AG09309 (cell line): ENCODE results near the gene LRRIQ1.

Source experiments
- DNase-seq: peaks from one replicate; pipeline ENCODE4 v3.0.0-alpha.2; 2010; ENCODE audit warnings: low read depth
- H3K4me3 ChIP-seq: 2 replicates; pipeline ENCODE4 v1.5.1; 2011; ENCODE audit warnings: mild to moderate bottlenecking, low read depth, low read length, moderate library complexity; ENCODE audit not compliant: control insufficient read depth
- CTCF ChIP-seq: IDR thresholded peaks from 2 replicates; pipeline ENCODE4 v1.5.1; 2011; ENCODE audit warnings: mild to moderate bottlenecking, low read depth, low read length, inconsistent platforms; ENCODE audit not compliant: insufficient read depth, control insufficient read depth; ENCODE audit errors: missing control alignments

LRRIQ1 gene

GRCh38 chr12:85043829-85044228 lies 7.7 kb downstream of the LRRIQ1 start:
- no peak overlapping the region for H3K4me3 ChIP-seq
- no peak for DNase-seq
- TF ChIP-seq CTCF = no peak

DNA sequence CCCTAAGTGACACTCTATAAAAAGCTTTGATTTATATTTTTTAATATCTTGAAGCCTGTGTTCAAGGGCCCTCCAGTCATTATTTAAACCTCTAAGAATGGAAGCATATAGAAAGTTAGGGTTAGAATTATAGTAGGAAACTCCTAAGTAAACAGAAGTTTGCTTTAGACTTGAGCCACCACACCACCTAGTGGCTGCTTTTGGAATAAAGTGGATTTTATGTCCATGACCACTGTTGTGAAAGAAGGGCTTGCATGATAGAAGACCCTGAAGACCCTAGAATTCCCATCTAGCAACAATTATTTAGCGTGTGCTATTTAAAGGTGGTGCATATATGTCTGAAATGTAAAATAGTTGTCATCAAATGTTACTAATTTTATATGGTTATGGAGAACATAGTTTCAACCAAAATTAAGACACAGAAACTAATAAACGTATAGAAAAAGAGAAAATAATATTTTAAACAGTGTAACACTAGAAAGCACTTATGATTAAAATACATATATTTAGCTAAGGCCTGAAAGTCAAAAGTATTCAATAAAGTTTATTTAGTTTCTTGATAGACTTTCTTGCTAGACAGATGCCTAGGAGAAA lies 21.3 kb downstream of the LRRIQ1 start:
- peak; percentile 72 for TF ChIP-seq CTCF
- H3K4me3 ChIP-seq = no peak overlapping the region
- DNase-seq = no peak

- no peak for DNase-seq
- TF ChIP-seq CTCF = no peak
- H3K4me3 ChIP-seq = no peak overlapping the region
Measured at GRCh38 chr12:85058339-85058738, 22.2 kb downstream of the LRRIQ1 start.

- TF ChIP-seq CTCF = no peak
- DNase-seq = no peak
- no peak overlapping the region for H3K4me3 ChIP-seq
Measured at GRCh38 chr12:85059594-85059993, 23.4 kb downstream of the LRRIQ1 start.

DNA sequence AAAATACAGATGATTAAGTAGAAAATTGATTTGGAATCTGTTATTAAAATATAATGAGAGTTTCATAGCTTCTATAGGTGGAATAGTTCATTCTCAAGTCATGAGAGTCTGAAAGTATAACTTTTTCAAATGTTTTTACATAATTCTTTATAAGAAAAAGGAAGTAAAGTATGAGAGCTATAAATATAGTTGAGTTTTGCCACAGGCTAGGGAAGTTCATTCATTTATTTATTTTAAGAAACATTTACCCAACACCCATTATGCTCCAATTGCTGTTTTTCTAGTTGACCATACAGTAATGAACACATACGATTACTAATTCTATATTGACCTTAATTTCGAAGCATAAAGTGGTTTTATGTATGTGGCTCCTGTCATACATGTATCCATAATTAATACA lies 24.8 kb downstream of the LRRIQ1 start:
- TF ChIP-seq CTCF = no peak
- no peak for DNase-seq
- H3K4me3 ChIP-seq = no peak overlapping the region

DNA sequence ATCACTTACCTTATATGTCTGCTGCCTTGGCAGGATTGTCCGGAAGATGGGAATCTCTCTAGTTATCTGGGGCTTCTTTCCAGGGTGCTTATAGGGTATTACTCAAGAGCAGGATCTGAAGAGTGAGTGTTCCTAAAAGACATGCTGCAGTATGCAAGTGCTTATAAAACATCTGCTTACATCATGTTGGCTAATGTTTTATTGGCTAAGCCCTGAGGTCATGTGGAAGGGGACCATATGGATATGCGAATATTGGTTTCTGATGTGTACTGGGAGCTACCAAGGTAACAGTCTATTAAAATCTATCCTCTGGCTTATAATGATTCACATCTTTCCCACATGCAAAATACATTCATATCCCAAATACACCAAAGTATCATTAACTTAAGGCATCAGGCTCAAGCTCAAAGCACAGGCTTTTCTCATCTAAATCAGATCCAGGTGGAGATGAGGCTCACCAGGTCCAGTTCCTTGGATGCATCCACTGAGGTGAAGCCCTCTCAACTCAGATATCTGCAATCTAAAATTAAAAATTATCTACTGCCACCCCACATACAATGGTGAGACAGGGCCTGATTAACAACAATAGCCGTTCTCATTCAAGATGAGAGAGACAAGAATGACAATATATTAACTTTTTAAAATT lies 29.8 kb downstream of the LRRIQ1 start:
- H3K4me3 ChIP-seq = no peak overlapping the region
- DNase-seq = no peak
- TF ChIP-seq CTCF = no peak

GRCh38 chr12:85072826-85073225 lies 36.7 kb downstream of the LRRIQ1 start:
- H3K4me3 ChIP-seq = no peak overlapping the region
- no peak for DNase-seq
- TF ChIP-seq CTCF = no peak
